Smooth muscle cell of the brain vasculature (primary cell): Measurements from ENCODE around the gene MAP3K2.

Source experiments
- DNase-seq: peaks from one replicate; pipeline ENCODE4 v3.0.0-alpha.2; 2012; ENCODE audit warnings: low read depth, low spot score

The MAP3K2 gene

DNA sequence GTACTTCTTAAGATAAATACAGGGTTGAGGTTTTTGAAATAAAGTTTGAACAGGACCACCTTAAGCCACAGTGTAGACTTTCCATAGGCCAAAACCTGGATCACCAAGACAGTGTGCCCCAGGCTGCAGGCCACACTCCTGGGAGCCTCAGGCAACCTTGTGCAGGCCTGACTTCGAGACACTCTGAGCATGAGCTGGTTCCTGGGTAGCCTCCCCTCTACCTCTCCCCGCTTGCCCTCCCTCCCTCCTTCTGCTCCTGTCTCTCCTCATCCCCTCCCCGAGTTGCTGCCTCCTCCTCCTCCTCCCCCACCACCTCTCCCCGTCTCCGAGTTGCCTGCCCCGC, 19.9 kb upstream of the MAP3K2 start:
- DNase-seq: no peak

DNA sequence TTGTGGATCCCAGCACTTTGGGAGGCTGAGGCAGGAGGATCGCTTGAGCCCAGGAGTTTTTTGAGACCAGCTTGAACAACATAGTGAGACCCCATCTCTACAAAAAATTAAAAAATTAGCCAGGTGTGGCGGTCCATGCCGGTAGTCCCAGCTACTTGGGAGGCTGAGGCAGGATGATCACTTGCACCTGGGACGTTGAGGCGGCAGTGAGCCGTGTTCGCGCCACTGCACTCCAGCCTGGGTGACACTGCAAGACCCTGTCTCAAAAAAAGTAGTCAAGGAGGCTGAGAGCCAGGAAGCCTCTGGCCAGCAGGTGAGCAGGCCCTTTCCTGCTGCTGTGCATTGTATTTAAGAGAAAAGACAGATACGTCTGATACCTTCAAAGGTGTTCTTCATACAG, 19.3 kb upstream of the MAP3K2 start:
- DNase-seq: no peak

DNA sequence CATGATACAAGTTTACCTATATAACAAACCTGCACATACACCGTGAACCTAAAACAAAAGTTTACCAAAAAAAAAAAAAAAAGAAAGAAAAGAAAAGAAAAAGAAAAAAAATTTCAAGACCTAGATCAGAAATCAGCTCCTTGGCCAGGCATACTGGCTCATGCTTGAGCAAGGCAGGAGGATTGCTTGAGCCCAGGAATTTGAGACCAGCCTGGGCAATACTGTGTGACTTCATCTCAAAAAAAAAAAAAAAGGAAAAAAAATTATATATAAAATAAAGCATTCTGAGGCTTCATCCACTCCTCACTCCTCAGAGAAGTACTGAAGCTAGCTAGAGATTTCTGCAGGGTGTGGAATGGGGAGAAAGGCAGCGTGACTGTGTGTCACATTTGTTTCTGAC, 18.7 kb upstream of the MAP3K2 start:
- no peak for DNase-seq

DNA sequence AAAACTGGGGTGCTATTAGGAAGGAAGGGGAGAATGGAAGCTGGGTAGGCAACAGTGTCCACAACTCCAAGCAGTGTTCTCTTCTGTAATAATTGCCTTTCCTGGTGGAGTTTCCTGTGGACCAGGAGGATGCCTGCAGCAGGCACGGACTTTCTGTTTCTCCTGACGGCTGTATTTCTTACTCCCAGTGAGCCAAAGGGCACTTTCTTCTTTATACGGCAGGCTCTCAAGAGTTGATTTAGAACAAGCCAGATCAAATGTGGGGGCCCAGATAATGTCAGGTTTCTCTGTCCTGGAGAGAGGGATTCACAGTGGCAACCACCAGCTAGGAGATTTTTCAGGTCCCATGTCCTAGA, 17.5 kb upstream of the MAP3K2 start:
- DNase-seq: no peak

DNA sequence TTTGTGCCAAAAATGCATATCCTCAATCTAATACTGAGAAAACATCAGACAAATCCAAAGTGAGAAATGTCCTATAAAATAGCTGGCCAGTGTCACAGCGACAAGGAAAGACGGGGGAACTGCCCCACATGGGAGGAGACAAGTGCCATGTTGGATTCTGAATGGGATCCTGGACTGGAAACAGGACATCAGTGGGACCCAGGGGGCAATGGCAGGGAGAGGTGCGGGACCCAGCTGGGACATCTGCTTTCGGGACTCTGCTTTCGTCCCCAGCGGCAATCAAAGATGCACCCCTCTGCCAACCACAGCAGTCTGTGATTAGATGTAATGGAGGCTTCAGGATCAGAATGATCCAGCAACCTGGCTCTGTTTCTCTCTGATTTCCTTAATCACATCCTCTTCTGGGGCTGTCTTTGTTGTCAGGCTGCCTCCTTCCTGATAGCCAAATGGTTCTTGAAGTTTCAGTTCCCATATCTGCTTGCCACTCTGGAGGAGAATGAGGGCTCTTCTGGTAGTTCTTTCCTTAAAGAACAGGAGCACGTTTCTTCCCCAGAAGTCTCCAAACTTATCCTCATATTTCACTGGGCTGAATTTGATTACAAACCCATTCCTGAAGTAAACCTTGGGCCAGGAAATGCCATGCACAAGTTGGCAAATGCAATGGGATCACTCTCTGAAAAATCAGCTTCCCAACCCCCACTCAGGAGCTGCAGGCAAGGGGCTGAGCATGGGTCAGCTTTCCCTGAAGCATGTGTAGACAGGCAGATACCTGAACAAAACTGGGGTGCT, 16.9 kb upstream of the MAP3K2 start:
- DNase-seq: no peak

DNA sequence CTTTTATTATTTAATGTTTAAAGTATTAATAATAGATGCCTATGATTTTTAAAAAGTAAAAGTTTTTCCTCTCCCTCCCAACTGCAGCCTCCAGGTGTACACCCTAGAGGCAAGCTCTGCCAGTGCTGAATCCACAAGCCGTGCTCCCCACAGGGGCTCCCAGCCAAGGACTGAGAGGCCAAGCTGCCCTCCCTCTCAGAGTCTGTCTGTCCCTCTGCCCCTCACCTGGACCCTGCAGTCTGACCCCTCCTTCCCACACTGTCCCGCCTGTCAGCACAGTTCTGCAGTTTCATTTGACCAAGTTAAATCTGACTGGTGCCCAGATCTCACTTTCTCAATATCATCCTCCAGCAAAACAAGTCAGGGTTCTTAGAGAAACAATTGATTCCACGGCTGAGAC, 15.7 kb upstream of the MAP3K2 start:
- DNase-seq: no peak

DNA sequence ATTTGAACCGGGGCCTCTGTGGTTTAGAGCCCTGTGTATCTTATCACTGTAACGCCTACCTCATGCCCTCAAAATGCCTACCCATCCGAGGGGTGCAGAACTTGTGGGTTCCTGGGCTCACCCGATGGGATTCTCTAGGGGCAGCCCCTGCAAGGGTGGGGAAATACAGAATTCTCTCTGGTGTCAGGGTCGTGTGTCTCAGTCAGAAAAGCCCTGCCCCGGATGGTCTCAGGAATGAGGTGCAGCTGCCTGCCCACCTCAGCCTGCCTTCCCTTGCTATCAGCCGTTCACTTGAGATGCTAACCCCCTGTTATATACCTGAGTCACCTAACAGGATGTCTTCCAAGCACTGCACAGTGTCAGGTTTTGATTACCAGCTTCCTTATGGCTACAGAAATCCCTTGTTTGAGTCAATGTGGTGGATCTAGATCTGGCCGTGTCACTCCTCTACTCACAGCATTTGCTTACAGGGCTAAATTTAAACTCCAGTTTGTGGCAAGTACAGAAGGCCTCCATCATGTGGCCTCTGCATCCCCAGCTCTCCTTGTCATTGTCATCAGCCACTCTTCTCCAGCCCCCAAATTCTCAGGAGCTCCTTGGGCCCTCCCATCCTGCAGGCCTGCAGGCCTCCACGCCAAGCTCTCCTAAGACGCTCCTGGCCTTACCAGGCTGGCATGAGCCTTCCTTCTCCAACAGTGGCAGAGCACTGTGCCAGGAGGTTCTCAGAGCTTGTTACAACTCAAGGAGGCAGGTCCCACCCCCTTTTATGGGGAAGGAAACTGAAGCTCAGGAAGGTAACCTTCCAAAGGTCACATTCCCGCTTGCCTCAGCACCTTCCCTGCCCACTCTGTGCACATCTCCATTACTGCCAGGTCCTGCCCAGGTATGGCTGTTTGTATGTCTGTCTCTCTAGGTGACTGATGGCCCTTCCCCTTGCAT, 14.3 kb upstream of the MAP3K2 start:
- DNase-seq: no peak

DNA sequence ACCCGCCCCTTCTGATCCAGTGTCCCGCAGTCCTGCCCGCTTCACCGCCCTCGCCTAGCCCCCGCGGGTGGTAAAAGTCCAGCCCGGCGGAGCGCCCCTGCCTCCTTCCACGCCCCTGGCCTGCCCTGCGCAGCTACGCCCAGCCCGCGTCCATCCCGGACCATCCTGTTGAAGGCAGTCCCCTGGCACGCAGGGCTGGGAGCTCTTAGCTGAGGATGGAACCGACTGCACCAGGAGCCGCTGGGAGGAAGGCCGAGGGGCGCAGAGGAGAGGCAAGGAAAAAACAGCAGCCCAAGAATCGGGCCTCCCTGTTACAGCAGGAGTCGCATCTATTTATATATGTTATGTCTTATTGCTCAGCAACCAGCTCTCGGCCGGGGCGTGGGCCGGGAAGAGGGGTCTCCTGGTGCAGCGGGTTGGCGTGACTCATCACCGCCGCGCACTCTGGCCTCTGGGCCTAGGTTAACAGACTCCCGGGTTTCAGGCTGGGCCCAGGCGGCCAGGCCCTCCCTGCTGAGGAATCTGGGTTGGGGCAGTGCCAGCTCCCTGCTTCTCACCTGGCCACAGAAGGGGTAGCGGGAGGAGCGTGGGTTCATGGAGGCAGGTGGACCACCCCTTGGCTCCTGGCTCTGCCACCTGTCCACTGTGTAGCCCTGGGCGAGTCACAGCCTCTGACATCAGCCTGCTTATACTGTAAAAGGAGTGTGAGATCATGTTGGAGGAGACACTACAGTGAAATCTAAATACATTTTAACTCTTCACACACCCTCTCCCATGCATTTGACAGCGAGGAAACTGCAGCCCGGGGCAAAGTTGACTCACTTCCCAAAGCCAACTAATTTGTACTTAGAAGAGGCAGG, 13.4 kb upstream of the MAP3K2 start:
- DNase-seq: no peak

DNA sequence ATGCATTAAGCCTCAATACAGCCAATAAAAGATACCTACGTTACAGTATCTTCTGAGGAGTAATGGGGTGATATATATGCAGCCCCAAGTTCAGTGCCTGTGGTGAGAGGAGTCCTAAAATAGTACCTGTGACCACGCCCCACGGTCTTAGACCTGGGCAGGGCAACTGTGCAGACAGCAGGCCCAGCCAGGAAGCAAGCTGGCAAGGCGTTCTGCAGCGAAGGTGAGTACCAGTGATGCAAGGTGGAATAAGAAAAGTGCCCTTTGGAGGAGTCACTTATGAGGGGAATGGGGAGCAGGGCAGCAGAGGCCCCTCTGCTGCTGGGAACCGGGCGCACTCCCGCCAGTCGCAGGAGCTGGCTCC, 12.7 kb upstream of the MAP3K2 start:
- no peak for DNase-seq

DNA sequence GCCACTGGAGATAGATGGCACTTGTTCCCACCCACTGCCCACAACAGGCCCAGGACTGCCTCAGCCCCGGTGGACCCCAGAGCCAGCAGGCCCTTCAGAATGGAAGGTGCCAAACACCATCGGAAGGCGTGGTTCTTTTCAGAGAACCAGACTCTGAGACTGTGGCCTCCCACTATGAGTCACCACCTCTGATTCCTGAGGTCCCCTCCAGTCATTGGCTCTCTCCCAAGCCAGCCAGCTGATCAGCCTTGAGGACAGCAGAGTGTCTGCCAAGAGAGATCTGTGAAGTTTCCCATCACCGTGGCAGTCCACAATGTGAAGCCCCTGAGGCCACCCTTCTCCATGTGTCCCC, 10.4 kb upstream of the MAP3K2 start:
- peak; percentile 52 for DNase-seq

DNA sequence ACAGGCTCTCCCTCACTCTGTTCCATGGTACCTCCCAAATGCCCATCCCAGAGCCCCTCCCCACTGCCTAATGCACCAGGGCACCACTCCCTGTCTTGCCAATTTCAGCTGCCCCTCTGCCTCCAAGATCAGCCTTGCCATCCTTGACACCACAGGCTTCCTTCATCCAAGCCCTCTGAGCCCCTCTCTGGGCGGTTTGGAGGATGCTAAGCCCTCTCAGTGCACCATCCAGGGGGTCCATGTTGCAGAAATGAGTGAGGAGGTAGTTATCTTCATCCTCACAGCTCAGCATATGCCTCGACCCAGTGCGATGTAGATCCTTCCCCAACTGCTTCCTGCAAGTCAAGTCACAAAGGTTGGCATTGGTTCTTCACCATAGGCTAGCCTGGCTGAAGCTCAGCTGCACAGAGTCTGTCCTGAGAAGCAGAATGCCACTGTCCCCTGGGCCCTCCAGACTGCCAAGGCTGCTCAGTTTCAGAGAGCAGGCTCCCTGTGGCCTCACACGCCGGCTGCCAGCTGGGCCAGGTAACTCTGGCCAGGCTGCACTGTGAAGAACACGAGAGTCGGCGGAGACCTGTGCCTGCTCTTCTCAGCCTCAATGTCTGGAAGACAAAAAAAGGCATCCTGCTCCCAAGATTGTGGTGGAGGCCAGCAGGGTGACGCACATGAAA, 9.9 kb upstream of the MAP3K2 start:
- no peak for DNase-seq

DNA sequence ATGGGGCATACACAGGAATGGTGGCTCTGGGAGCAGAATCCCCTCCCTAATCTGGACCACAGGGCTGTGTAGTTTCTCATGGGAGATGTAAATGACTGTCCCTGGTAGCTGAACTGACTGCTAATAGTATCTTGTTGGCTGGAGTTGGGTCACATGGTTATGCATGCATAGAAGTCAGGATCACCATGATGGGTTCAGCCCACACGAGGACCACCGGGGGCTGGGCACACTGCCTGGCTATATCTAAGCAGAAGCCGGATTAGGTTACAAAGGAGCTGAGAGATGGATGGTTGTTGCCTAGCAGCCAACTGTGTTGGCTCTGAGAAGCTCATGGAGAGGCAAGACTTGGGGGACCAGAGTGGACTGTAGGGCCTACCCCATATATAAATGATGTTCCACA, 6.7 kb upstream of the MAP3K2 start:
- DNase-seq: no peak

DNA sequence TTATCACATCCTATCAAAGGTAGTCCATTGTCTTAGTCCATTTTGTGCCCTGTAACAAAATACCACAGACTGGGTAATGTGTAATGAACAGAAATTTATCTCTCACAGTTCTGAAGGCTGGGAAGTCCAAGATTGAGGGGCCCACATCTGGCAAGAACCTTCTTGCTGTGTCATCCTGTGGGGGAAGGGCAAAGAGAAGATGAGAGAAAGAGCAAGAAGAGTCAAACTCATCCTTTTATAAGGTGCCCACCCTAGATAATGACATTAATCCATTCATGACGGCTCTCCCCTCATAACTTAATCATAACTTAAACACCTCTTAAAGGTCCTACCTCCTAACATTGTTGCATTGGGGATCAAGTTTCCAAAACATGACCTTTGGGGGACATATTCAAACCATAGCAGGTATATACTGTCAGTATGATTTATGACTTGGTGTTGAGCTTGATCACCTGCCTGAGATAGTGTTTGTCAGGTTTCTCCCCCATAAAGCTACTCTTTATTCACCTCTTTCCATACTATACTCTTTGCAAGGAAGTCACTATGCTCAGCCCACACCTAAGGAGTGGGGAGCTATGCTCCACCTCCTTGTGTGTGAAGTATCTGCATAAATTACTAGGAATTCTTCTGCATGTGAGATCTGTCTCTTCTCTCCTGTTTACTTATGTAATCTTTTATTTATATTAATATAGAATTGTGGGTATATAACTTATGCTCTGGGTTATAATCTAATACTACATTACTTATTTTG, 5.2 kb upstream of the MAP3K2 start:
- no peak for DNase-seq

DNA sequence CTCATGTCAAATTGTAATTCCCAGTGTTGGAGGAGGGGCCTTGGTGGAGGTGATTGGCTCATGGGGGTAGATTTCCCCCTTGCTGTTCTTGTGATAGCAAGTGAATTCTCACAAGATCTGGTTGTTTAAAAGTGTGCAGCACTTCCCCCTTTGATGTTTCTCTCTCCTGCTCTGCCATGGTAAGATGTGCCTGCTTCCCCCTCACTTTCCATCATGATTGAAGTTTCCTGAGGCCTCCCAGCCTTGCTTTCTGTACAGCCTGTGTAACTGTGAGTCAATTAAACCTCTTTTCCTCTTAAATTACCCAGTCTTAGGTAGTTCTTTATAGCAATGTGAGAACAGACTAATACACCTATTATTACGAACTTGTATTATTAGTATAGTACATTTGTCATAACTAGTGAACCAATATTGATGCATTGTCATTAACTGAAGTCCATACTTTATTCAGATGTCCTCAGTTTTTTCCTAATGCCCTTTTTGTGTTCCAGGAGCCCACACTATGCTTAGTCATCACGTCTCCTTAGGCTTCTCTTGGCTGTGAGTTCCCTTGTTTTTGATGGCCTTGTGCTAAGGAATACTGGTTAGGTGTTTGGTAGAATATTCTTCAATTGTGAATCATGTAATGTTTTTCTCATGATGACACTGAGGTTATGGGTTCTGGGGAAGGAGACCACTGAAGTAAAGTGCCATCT, 4.5 kb upstream of the MAP3K2 start:
- DNase-seq: no peak

DNA sequence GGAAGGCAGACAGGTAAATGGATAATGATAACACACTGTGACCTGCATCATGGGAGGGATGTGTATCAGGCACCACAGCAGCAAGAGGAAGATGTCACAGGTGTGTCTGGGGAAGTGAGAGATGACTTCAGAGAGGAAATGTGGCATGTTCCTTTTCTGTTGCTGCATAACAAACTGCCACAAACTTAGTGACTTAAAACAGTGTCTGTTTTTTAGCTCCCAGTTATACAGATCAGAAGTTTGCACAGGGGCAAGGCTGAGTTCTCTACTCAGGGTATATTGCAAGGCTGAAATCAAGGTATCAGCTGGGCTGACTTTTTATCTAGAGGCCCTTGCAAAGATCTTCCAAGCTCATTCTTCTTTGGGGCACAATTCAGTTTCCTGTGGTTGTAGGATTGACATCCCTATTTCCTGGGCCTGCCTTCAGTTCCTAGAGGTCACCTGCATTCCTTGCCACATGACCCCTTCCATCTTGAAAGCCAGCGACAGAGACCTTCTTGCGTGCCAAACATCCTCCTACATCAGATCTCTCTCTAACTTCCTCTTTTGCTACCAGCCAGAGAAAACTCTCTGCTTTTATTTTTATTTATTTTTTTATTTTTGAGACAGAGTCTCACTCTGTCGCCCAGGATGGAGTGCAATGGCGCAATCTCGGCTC, 2.1 kb upstream of the MAP3K2 start:
- no peak for DNase-seq

DNA sequence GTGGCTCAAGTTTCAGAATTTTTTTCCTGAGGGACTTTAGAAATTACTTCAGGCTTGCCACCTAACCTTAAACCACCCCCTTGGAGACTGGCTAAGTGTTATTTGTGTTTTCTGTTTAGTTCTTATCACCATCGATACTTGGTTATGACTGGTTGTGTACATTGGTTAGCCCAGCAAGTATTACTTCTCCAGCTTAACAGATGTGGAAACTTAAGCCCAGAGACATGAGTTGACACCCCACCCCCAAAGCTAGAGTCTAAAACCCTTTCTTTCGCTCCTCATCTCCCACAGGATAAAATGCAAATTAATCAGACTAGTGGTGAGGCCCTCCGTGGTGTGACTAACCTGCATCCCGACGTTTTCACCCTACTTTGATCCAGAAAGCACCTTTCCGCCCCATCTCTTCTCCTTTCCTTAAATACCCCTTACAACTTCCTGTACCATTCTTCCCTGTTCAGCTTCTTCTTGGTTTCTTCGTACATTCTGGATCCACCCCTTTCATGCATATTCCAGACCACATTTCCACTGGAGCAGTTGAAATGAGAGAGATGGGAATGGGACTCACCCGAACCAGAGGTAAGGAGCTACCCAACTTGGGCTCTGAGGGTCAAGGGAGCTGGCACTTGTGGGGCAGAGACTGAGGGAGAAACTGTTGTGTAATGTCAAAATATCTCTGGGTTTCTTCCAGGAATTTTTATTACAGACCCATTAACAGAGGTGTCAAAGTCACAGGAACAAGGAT, 819 bp upstream of the MAP3K2 start:
- no peak for DNase-seq

DNA sequence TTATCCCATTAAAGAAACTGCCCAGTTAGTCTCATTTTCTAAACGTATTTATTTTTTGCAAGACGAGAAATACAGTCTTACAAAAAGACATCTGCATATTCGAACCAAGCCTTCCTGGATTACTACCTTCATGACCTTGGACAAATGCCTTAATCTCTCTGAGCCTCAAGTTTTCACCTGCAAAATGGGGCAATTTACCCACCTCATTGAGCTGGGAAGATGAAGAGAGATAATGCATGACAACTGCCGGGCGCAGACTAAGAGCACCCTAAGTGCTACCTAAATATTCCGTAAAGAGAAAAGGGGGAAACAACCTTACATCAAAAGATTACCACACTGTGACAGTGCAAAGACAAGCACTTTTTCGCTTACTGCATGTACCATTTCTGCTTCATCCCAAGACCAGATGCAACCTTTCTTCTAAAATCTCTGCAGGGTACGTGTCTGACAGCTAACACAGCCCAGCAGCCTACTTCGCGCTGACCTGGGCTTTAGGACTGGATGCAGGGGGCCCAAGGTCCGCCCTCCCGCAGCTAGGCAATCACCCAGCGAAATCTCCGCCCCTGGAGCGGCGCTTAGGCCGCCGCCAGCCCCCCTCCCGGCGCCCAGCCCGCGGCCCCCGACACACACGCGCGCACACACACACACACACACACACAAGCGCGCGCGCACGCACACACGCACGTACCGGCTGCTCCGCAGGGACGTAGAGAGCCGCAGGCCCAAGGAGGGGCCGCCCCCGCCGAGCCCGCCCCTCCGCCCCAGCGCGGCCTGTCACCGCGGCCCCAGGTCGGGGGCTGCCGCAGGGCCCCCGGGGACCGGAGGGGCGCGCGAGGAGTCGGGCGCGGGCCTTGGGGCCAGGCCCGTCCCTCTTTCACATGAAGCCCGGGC, 766 bp downstream of the MAP3K2 start:
- no peak for DNase-seq

DNA sequence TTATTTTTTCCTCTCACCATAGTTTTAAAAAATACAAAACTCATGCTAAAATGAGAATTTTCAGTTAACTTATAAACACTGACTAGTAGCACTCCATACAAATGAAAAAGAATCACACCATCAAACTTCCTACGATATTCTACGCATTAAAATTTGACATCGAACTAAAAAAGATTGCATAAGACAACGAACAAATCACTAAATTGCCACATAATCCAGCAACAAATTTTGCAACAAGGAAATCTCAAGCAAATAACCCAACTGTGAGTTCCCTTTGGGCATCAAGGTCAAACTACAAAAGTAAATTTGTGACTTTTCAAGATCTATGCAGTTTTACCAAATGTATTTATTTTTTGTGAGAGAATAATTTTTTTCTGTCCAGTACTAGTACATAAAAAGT, 1.5 kb downstream of the MAP3K2 start:
- no peak for DNase-seq
